Stimulated activated CD4-positive, alpha-beta T cell treated with anti-CD3 and anti-CD28 coated beads, Interleukin-12 subunit alpha, Interleukin-12 subunit beta, amount 100 ng/mL, for 24 hours (primary cell): ENCODE data around the gene ATF2.

ENCODE experiments used
- DNase-seq, 2 experiments: peaks; one replicate each; pipeline ENCODE4 v3.0.0-alpha.2; 2020; ENCODE audit warnings: low read depth in 2 of 2

Gene ATF2

GRCh38 chr2:175167792-175168563 is at the start of gene ATF2:
ATF2 (minus strand) TSS chr2:175168203; CDS start chr2:175136443, 31,760 bp downstream.
- DNase-seq, result peak; percentile 95 to 96

- DNase-seq, result no peak
These were observed 39.9 kb upstream of the ATF2 start for GRCh38 chr2:175207741-175208438.

- DNase-seq, result no peak
These were observed 38.9 kb upstream of the ATF2 start for GRCh38 chr2:175206866-175207265.

GRCh38 chr2:175205523-175205922 is 37.5 kb upstream of the ATF2 start:
- DNase-seq, result no peak

GRCh38 chr2:175203621-175204496 is 35.9 kb upstream of the ATF2 start:
- peak in 1 of 2 experiments; percentile 35 for DNase-seq

GRCh38 chr2:175195012-175195411 is 27.0 kb upstream of the ATF2 start:
- DNase-seq, result no peak

- DNase-seq, result no peak
These were observed 20.8 kb upstream of the ATF2 start for GRCh38 chr2:175188761-175189160.

GRCh38 chr2:175187378-175187777 is 19.4 kb upstream of the ATF2 start:
- no peak for DNase-seq

GRCh38 chr2:175183674-175184073 is 15.7 kb upstream of the ATF2 start:
- no peak for DNase-seq

- no peak for DNase-seq
These were observed 13.9 kb upstream of the ATF2 start for GRCh38 chr2:175181877-175182308.

GRCh38 chr2:175181104-175181876 is 13.3 kb upstream of the ATF2 start, which contains the start of gene ATP5MC3:
ATP5MC3 (minus strand) TSS chr2:175181710; CDS start chr2:175181393, 317 bp downstream.
- peak; percentile 86 to 89 for DNase-seq

GRCh38 chr2:175180701-175181103 is 12.7 kb upstream of the ATF2 start:
- peak; percentile 27 to 57 for DNase-seq

- DNase-seq, result no peak
These were observed 8.6 kb upstream of the ATF2 start for GRCh38 chr2:175176624-175177023.

- no peak for DNase-seq
These were observed 7.9 kb upstream of the ATF2 start for GRCh38 chr2:175175896-175176295.

- DNase-seq, result no peak
These were observed 7.3 kb upstream of the ATF2 start for GRCh38 chr2:175175320-175175719.

GRCh38 chr2:175170659-175171304 is 2.8 kb upstream of the ATF2 start:
- DNase-seq, result no peak

- DNase-seq, result no peak
These were observed 1.2 kb upstream of the ATF2 start for GRCh38 chr2:175169191-175169590.

- DNase-seq, result no peak
These were observed 552 bp upstream of the ATF2 start for GRCh38 chr2:175168564-175168945.

- peak in 1 of 2 experiments; percentile 10 for DNase-seq
These were observed 769 bp downstream of the ATF2 start for GRCh38 chr2:175167076-175167791.

GRCh38 chr2:175166216-175166824 is 1.7 kb downstream of the ATF2 start:
- DNase-seq, result no peak
